Fibroblast of skin of back (primary cell): ENCODE data around the gene PSENEN.
"Not testable (repeated sequence)": the region's sequence is repeated elsewhere in the genome, so short reads cannot be mapped to it uniquely, and the experiment has no call there.

ENCODE experiments used
- DNase-seq: peaks from one replicate; pipeline ENCODE4 v3.0.0-alpha.2; 2013

Gene PSENEN

GRCh38 chr19:35752746-35753350 is 7.4 kb downstream of the PSENEN start:
- DNase-seq = no peak

- DNase-seq = no peak
These were observed 8.4 kb downstream of the PSENEN start for GRCh38 chr19:35753634-35754369.

- DNase-seq = no peak
These were observed 9.1 kb downstream of the PSENEN start for GRCh38 chr19:35754370-35755130.

- no peak for DNase-seq
These were observed 9.7 kb downstream of the PSENEN start for GRCh38 chr19:35755131-35755549.

GRCh38 chr19:35755550-35756376 is 10.3 kb downstream of the PSENEN start:
- peak; percentile 33 for DNase-seq

- peak; percentile 68 for DNase-seq
These were observed 11.2 kb downstream of the PSENEN start, which contains the start of gene HSPB6 for GRCh38 chr19:35756377-35757230. HSPB6 (minus strand) TSS chr19:35757029; CDS start chr19:35757008, 21 bp downstream.

GRCh38 chr19:35757231-35757748 is 11.8 kb downstream of the PSENEN start:
- peak; percentile 94 for DNase-seq

GRCh38 chr19:35757749-35758608 is 12.5 kb downstream of the PSENEN start, which contains the start of gene PROSER3:
PROSER3 (plus strand) TSS chr19:35758176; CDS start chr19:35758216, 40 bp downstream.
- peak; percentile 99 for DNase-seq

- no peak for DNase-seq
These were observed 14.2 kb downstream of the PSENEN start for GRCh38 chr19:35759697-35760096.

- DNase-seq = peak; percentile 22
These were observed 15.4 kb downstream of the PSENEN start for GRCh38 chr19:35760711-35761349.

GRCh38 chr19:35764432-35765315 is 19.2 kb downstream of the PSENEN start:
- DNase-seq = no peak

GRCh38 chr19:35766571-35767104 is 21.2 kb downstream of the PSENEN start:
- no peak for DNase-seq

GRCh38 chr19:35767288-35768081 is 22.0 kb downstream of the PSENEN start:
- no peak for DNase-seq

GRCh38 chr19:35768082-35768421 is 22.6 kb downstream of the PSENEN start:
- no peak for DNase-seq

- not testable (repeated sequence) for DNase-seq
These were observed 26.9 kb downstream of the PSENEN start for GRCh38 chr19:35772362-35772761.

- DNase-seq = no peak
These were observed 27.8 kb downstream of the PSENEN start for GRCh38 chr19:35773020-35773806.
